Panc1 (cell line): Measurements from ENCODE around the gene CSMD2.

ENCODE experiments used
- CTCF ChIP-seq: fragments of 450-650 bp; IDR thresholded peaks from 2 replicates; pipeline ENCODE4 v1.5.1; 2017; ENCODE audit warnings: mild to moderate bottlenecking
- REST ChIP-seq, 2 experiments: IDR thresholded peaks; 2 replicates each; pipeline ENCODE4 v1.6.1; 2011 to 2012; ENCODE audit warnings: low read depth in 2 of 2, control low read depth in 1 of 2, low read length in 1 of 2, mild to moderate bottlenecking in 1 of 2, moderate library complexity in 1 of 2; ENCODE audit not compliant: insufficient read depth in 1 of 2
- SIN3A ChIP-seq: IDR thresholded peaks from 2 replicates; pipeline ENCODE4 v1.6.1; 2012; ENCODE audit warnings: low read depth, mild to moderate bottlenecking, low read length, moderate library complexity, borderline replicate concordance; ENCODE audit not compliant: insufficient read depth

GRCh38 chr1:33841494-33841893, 323.5 kb downstream of the CSMD2 start:
- TF ChIP-seq CTCF (no peak), SIN3A (no peak), REST (IDR thresholded peaks at IDR 0.05; ENCODE audit: insufficient read depth in 1 of 2, low read depth in 2 of 2, low read length in 1 of 2) (no peak)
